Lung (tissue), 12 donors: Measurements from ENCODE around the gene ADCY10. TPM values are rescaled to one million over a fixed set of nuclear protein-coding genes. Genes with fewer than 3 reads are reported as not detected.
A peak's percentile ranks its signal among the peaks of the same experiment; 100 is the strongest.

Experiments used
- ATAC-seq: fragments of 200-7000 bp; cut with Tn5 transposase; one replicate; pipeline ENCODE4 v1.9.1; 2020; ENCODE audit warnings: moderate number of reproducible peaks; ENCODE audit not compliant: insufficient read depth, low FRiP score
- DNase-seq, 3 donors: peaks; one replicate each; pipeline ENCODE4 v3.0.0-alpha.2; 2013 to 2017
- H3K27ac ChIP-seq, 2 donors: one replicate each; pipeline ENCODE4 v1.5.1; 2013; ENCODE audit warnings: mild to moderate bottlenecking in 2 of 2, moderate library complexity in 2 of 2, control low read depth in 1 of 2, inconsistent platforms in 1 of 2, low read depth in 1 of 2, low read length in 1 of 2
- H3K27me3 ChIP-seq, 3 donors: one replicate each; pipeline ENCODE4 v1.5.1; 2013; ENCODE audit warnings: low read length in 2 of 3; ENCODE audit not compliant: control insufficient read depth in 3 of 3, insufficient read depth in 3 of 3
- H3K36me3 ChIP-seq, 4 donors: one replicate each; pipeline ENCODE4 v1.5.1; 2013; ENCODE audit warnings: low read length in 4 of 4, mild to moderate bottlenecking in 1 of 4, moderate library complexity in 1 of 4; ENCODE audit not compliant: control insufficient read depth in 4 of 4, insufficient read depth in 4 of 4
- H3K4me1 ChIP-seq, 5 donors: one replicate each; pipeline ENCODE4 v1.5.1; 2013; ENCODE audit warnings: low read length in 5 of 5, mild to moderate bottlenecking in 2 of 5, moderate library complexity in 1 of 5; ENCODE audit not compliant: control insufficient read depth in 5 of 5, insufficient read depth in 5 of 5
- H3K4me3 ChIP-seq: one replicate; pipeline ENCODE4 v1.5.1; 2013; ENCODE audit warnings: mild to moderate bottlenecking, control low read depth, moderate library complexity
- H3K9ac ChIP-seq, 2 donors: one replicate each; pipeline ENCODE4 v1.5.1; 2013; ENCODE audit warnings: low read length in 2 of 2, control low read depth in 1 of 2; ENCODE audit not compliant: insufficient read depth in 1 of 2
- H3K9me3 ChIP-seq, 4 donors: one replicate each; pipeline ENCODE4 v1.5.1; 2013; ENCODE audit warnings: low read length in 3 of 4, mild to moderate bottlenecking in 1 of 4, moderate library complexity in 1 of 4; ENCODE audit not compliant: control insufficient read depth in 4 of 4, insufficient read depth in 3 of 4
- WGBS, 2 donors: extraction: QIAGEN DNeasy Blood & Tissue Kit; methylation state at CpG; one replicate each; pipeline ENCODE4 v1.1.7; 2013; 5-methylcytosine and 5-hydroxymethylcytosine counted together
- polyA plus RNA-seq, 2 donors: library from polyadenylated mRNA; stranded (reverse); fragments of 200-250 nt; gene quantifications; one replicate each; pipeline ENCODE4 v1.2.1, GENCODE V29; 2013
- total RNA-seq, 2 donors: library from RNA; depleted of rRNA in 1 of 2; stranded (reverse); fragments of >200 nt in 1 of 2; gene quantifications; one replicate each; pipeline ENCODE4 v1.2.1, GENCODE V29; 2014 to 2021
- TF ChIP-seq, protein P1 (sequence below): IDR thresholded peaks from 2 replicates; pipeline ENCODE4 v1.5.1; 2012; ENCODE audit warnings: mild to moderate bottlenecking; ENCODE audit errors: control extremely low read depth, extremely low read depth
- donor health status: control.
- donor health status: control.
- donor health status: Bipolar disorder and iron deficiency.
- donor health status: healthy.
- donor health status: DM: yes; HTN: yes; CAD: no.

Gene ADCY10
- total and polyA plus RNA-seq, 4 donors: 0.06 to 0.10 (median 0.09) TPM; not detected in 1

DNA sequence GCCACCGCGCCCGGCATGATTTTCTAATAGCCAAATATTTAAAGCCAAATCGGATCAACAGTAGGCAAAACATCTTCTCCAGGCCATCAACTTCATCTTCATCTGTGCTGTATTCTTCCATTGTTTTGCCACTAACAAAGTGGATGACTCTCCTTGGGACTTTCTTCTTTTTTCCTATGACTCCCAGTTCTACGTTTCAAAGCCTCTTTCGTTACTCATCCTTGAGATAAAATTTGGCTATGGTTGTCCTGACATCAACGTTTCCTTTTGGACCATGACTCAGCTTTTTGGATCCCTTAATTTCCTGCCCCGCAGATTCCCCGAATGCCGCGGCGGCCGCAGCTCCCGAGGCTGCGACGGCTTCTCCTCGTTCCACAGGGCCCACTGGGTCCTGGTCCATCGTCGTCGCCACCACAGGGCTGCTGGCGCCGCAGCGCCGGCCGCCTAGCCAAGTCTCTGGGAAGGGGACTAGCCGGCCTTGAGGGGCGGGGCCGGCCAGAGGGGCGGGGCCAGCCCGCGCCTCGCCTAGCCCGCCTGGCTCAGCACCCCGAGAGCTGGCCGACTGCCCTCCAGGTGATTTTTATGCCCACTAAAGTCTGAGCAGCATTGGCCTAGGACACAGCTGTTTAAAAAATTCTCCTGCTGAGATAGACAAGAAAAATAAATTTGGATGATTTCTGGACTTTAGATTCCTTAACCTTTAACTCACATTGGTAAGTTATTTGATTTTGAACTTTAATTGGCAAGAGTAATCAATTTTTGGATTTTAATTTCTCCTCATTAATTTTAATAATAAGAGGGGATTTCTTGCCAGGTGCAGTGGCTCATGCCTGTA is 93.9 kb downstream of the ADCY10 start:
- 12% methylated on average over 35 of the region's 35 CpGs for WGBS, 2 donors
- peak overlapping the region; percentile 35 to 75 for H3K27ac ChIP-seq
- peak; percentile 51 to 60 (median 55) for DNase-seq
- H3K4me1 ChIP-seq: no peaks in the 10 kb centered on the region
- no peaks in the 10 kb centered on the region for H3K36me3 ChIP-seq
- peaks cover 0 to 1% (median 0%) of the 10 kb centered on the region in 4 donors for H3K9me3 ChIP-seq
- no peak overlapping the region for H3K4me3 ChIP-seq
- H3K9ac ChIP-seq: no peak overlapping the region
- TF ChIP-seq, protein P1, sequence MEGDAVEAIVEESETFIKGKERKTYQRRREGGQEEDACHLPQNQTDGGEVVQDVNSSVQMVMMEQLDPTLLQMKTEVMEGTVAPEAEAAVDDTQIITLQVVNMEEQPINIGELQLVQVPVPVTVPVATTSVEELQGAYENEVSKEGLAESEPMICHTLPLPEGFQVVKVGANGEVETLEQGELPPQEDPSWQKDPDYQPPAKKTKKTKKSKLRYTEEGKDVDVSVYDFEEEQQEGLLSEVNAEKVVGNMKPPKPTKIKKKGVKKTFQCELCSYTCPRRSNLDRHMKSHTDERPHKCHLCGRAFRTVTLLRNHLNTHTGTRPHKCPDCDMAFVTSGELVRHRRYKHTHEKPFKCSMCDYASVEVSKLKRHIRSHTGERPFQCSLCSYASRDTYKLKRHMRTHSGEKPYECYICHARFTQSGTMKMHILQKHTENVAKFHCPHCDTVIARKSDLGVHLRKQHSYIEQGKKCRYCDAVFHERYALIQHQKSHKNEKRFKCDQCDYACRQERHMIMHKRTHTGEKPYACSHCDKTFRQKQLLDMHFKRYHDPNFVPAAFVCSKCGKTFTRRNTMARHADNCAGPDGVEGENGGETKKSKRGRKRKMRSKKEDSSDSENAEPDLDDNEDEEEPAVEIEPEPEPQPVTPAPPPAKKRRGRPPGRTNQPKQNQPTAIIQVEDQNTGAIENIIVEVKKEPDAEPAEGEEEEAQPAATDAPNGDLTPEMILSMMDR: no peak
- no peaks in the 10 kb centered on the region for H3K27me3 ChIP-seq
- ATAC-seq: peak; percentile 86

GRCh38 chr1:167815650-167816049 is 98.3 kb downstream of the ADCY10 start:
- no peak overlapping the region for H3K9ac ChIP-seq
- H3K4me3 ChIP-seq: no peak overlapping the region
- no peaks in the 10 kb centered on the region for H3K36me3 ChIP-seq
- H3K9me3 ChIP-seq: no peaks in the 10 kb centered on the region
- no peak overlapping the region for H3K27ac ChIP-seq
- no peaks in the 10 kb centered on the region for H3K4me1 ChIP-seq
- DNase-seq (no peak), ATAC-seq (no peak)
- TF ChIP-seq, protein P1: no peak
- 94 to 100% methylated on average over 1 of the region's 1 CpG for WGBS, 2 donors
- no peaks in the 10 kb centered on the region for H3K27me3 ChIP-seq

- DNase-seq (no peak), ATAC-seq (no peak)
- Histone ChIP-seq H3K27ac (no peak overlapping the region), H3K4me1 (no peaks in the 10 kb centered on the region), H3K27me3 (no peaks in the 10 kb centered on the region), H3K36me3 (no peaks in the 10 kb centered on the region), H3K4me3 (no peak overlapping the region), H3K9me3 (no peaks in the 10 kb centered on the region), H3K9ac (no peak overlapping the region)
- TF ChIP-seq, protein P1: no peak
Observed at GRCh38 chr1:167812972-167813371, 101.0 kb downstream of the ADCY10 start.
